ENCODE data around the gene CPNE4. TPM values are rescaled to one million over a fixed set of nuclear protein-coding genes. Genes with fewer than 3 reads are reported as not detected.

Gene CPNE4
- total RNA-seq, 1 experiment from 2014 or later, result not detected

DNA sequence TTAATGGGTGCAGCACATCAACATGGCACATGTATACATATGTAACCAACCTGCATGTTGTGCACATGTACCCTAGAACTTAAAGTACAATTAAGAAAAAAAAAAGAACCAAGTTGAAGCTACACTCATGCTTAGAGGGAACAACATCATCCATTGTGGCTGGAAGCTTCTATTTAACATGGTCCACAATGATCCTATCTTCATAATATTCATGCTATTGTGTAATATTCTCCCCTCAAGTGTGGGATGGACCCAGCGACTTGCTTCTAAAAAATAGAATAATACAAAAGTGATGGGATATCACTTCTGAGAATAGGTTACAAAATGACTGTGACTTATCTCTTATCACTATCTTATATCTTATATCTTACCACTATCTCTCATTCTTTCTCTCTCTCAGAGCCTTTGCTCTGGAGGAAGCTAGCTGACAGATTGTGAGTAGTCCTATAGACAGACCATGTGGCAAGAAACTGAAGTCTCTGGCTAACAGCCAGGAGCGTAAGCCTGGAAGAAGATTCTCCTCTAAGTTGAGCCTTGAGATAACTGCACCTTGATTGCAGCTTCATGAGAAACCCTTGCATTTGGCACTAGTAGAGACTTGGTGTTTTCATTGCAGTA lies 333.6 kb downstream of the CPNE4 start:
- TF ChIP-seq, protein P1, sequence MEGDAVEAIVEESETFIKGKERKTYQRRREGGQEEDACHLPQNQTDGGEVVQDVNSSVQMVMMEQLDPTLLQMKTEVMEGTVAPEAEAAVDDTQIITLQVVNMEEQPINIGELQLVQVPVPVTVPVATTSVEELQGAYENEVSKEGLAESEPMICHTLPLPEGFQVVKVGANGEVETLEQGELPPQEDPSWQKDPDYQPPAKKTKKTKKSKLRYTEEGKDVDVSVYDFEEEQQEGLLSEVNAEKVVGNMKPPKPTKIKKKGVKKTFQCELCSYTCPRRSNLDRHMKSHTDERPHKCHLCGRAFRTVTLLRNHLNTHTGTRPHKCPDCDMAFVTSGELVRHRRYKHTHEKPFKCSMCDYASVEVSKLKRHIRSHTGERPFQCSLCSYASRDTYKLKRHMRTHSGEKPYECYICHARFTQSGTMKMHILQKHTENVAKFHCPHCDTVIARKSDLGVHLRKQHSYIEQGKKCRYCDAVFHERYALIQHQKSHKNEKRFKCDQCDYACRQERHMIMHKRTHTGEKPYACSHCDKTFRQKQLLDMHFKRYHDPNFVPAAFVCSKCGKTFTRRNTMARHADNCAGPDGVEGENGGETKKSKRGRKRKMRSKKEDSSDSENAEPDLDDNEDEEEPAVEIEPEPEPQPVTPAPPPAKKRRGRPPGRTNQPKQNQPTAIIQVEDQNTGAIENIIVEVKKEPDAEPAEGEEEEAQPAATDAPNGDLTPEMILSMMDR (conservative IDR thresholded peaks at IDR 0.05; ENCODE audit: low read depth, low read length), result no peak
- TF ChIP-seq EZH2phosphoT487 (IDR thresholded peaks at IDR 0.05; ENCODE audit: borderline replicate concordance, low read length), result no peak
- TF ChIP-seq EZH2 (IDR thresholded peaks at IDR 0.05; ENCODE audit: low read length, unreplicated experiment), result no peak
- no TSS peak for BruUV-seq (replicated peaks)
- H3F3A ChIP-seq (ENCODE audit: low read length, unreplicated experiment), result no peaks in the 10 kb centered on the region
- DNase-seq (no peak), ATAC-seq (no peak)
- intact Hi-C loops (cut with micrococcal nuclease), result no loop called here
- no peaks in the 10 kb centered on the region for H4K20me1 ChIP-seq (ENCODE audit: low read length)
- no peaks in the 10 kb centered on the region for H3K27me3 ChIP-seq (ENCODE audit: low read length)
- no peak overlapping the region for H3K4me3 ChIP-seq (ENCODE audit: low read length)
- H3K27ac ChIP-seq (ENCODE audit: low read length), result no peak overlapping the region
- ChIA-PET POLR2A (ENCODE audit: unreplicated experiment) (no interaction called here), CTCF (no interaction called here)
- H3K9me2 ChIP-seq (replicated peaks; ENCODE audit: low read length), result no peaks in the 10 kb centered on the region
- 0 out of 2 replicates have a peak, but pooled peaks cover 8% of the 10 kb centered on the region for H3K4me1 ChIP-seq (ENCODE audit: insufficient read depth, low read length)
- H3K36me3 ChIP-seq (ENCODE audit: low read depth, low read length), result no peaks in the 10 kb centered on the region
- H3K4me2 ChIP-seq (ENCODE audit: low read length), result no peak overlapping the region
- H2AFZ ChIP-seq (ENCODE audit: low read length), result no peak overlapping the region
- H3K79me2 ChIP-seq (ENCODE audit: low read length), result no peaks in the 10 kb centered on the region
- H3K9ac ChIP-seq (ENCODE audit: low read length), result no peak overlapping the region
- H3K9me3 ChIP-seq (ENCODE audit: low read length), result no peaks in the 10 kb centered on the region

DNA sequence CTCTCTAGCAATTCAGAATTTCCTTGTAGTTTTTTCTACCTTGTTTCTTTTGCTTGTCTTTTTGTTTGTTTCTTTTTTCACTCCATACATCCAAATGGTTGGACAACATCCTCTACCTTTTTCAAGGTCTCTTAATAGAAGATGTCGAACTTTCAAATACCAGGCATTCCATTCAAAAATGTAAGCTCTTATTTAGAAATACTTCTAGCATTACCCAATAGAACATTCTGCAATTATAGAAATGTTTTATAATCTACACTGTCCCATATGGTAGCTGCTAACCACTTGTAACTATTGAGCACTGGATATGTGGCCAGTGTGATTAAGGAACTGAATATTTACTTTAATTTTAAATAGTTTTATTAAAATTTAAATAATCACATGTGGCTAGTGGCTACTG lies 335.8 kb downstream of the CPNE4 start:
- H3K27me3 ChIP-seq (ENCODE audit: low read length), result no peaks in the 10 kb centered on the region
- no peak for DNase-seq
- no peaks in the 10 kb centered on the region for H3K9me3 ChIP-seq (ENCODE audit: low read length)
- H4K20me1 ChIP-seq (ENCODE audit: low read length), result no peaks in the 10 kb centered on the region
- no peaks in the 10 kb centered on the region for H3K36me3 ChIP-seq (ENCODE audit: low read depth, low read length)
- H3K9ac ChIP-seq (ENCODE audit: low read length), result no peak overlapping the region
- no peaks in the 10 kb centered on the region for H3F3A ChIP-seq (ENCODE audit: low read length, unreplicated experiment)
- no peak overlapping the region for H3K4me3 ChIP-seq (ENCODE audit: low read length)
- no peak overlapping the region for H2AFZ ChIP-seq (ENCODE audit: low read length)
- H3K27ac ChIP-seq (ENCODE audit: low read length), result no peak overlapping the region
- H3K4me1 ChIP-seq (ENCODE audit: insufficient read depth, low read length), result no peaks in the 10 kb centered on the region
- no peak overlapping the region for H3K4me2 ChIP-seq (ENCODE audit: low read length)
- H3K9me2 ChIP-seq (replicated peaks; ENCODE audit: low read length), result no peaks in the 10 kb centered on the region
- intact Hi-C loops (cut with micrococcal nuclease), result no loop called here
- no peaks in the 10 kb centered on the region for H3K79me2 ChIP-seq (ENCODE audit: low read length)
- no TSS peak for BruUV-seq (replicated peaks)
- CTCF ChIA-PET, result no interaction called here
- POLR2A ChIA-PET (ENCODE audit: unreplicated experiment), result interaction anchor here (0.6 kb wide), 1 partner anchor 181 kb away, joined by 3 read pairs; no protein-coding TSS in a partner anchor
- TF ChIP-seq EZH2 (IDR thresholded peaks at IDR 0.05; ENCODE audit: low read length, unreplicated experiment), result no peak
- TF ChIP-seq, protein P1 (conservative IDR thresholded peaks at IDR 0.05; ENCODE audit: low read depth, low read length), result no peak
- no peak for TF ChIP-seq EZH2phosphoT487 (IDR thresholded peaks at IDR 0.05; ENCODE audit: borderline replicate concordance, low read length)
- ATAC-seq, result no peak

DNA sequence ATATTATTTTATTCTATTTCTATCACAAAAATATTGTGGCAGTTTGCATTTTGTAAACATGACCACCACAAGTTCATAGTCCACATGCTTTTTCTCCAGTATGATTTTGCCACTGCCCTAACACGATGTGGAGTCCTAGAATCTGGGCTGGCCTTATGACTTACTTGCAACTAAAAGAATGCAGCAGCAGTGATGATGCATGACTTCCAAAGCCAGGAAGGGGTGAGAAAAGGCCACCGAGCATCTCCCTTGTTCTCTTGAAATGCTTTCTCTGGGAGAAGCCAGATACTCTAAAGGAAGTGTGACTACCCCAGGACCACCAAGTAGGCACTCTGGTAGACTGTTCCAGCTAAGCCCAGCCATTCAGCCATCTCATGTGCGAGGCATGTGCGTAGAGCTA lies 340.4 kb downstream of the CPNE4 start:
- Histone ChIP-seq H3K36me3 (ENCODE audit: low read depth, low read length) (no peaks in the 10 kb centered on the region), H3K79me2 (ENCODE audit: low read length) (no peaks in the 10 kb centered on the region), H3K9me2 (replicated peaks; ENCODE audit: low read length) (no peaks in the 10 kb centered on the region), H3K4me3 (ENCODE audit: low read length) (no peak overlapping the region), H3K9ac (ENCODE audit: low read length) (no peak overlapping the region), H3K27me3 (ENCODE audit: low read length) (no peaks in the 10 kb centered on the region), H3F3A (ENCODE audit: low read length, unreplicated experiment) (no peaks in the 10 kb centered on the region), H3K4me1 (ENCODE audit: insufficient read depth, low read length) (no peaks in the 10 kb centered on the region), H4K20me1 (ENCODE audit: low read length) (no peaks in the 10 kb centered on the region), H3K27ac (ENCODE audit: low read length) (no peak overlapping the region), H3K9me3 (ENCODE audit: low read length) (no peaks in the 10 kb centered on the region), H3K4me2 (ENCODE audit: low read length) (no peak overlapping the region), H2AFZ (ENCODE audit: low read length) (no peak overlapping the region)
- ChIA-PET CTCF (no interaction called here), POLR2A (ENCODE audit: unreplicated experiment) (no interaction called here)
- ATAC-seq (no peak), DNase-seq (no peak)
- no TSS peak for BruUV-seq (replicated peaks)
- intact Hi-C loops (cut with micrococcal nuclease), result no loop called here
- TF ChIP-seq EZH2 (IDR thresholded peaks at IDR 0.05; ENCODE audit: low read length, unreplicated experiment), result no peak
- TF ChIP-seq, protein P1 (conservative IDR thresholded peaks at IDR 0.05; ENCODE audit: low read depth, low read length), result no peak
- no peak for TF ChIP-seq EZH2phosphoT487 (IDR thresholded peaks at IDR 0.05; ENCODE audit: borderline replicate concordance, low read length)
